CD4-positive, alpha-beta memory T cell (primary cell): ENCODE measurements around the gene IGFBP6. TPM values are rescaled to one million over a fixed set of nuclear protein-coding genes. Genes with fewer than 3 reads are reported as not detected.

Experiments
- CTCF ChIA-PET: fragments of 350-600 bp; sonication (Branson Sonifier 250); formaldehyde crosslinking; loops from one replicate; lab custom pipeline; 2021; ENCODE audit warnings: inconsistent platforms; ENCODE audit not compliant: partially characterized antibody; lab: Charles Lee
- POLR2A ChIA-PET: fragments of 350-600 bp; sonication (Branson Sonifier 250); formaldehyde crosslinking; loops from one replicate; lab custom pipeline; 2021; ENCODE audit not compliant: partially characterized antibody; lab: Charles Lee
- DNase-seq, 5 donors: peaks; one replicate each; pipeline versions ENCODE4 v3.0.0 to v3.0.0-alpha.2; 2020 to 2022; ENCODE audit warnings: mixed read lengths in 1 of 5
- H3K27ac ChIP-seq: one replicate; pipeline ENCODE4 v1.7.0; 2013; ENCODE audit warnings: low read depth, low read length
- H3K27me3 ChIP-seq: 2 replicates; pipeline ENCODE4 v1.7.0; 2013; ENCODE audit warnings: mild to moderate bottlenecking, low read length, moderate library complexity; ENCODE audit not compliant: insufficient read depth
- H3K36me3 ChIP-seq: 2 replicates; pipeline ENCODE4 v1.7.0; 2013; ENCODE audit warnings: mild to moderate bottlenecking, low read length, moderate library complexity; ENCODE audit not compliant: insufficient read depth
- H3K4me1 ChIP-seq: 2 replicates; pipeline ENCODE4 v1.7.0; 2013; ENCODE audit warnings: mild to moderate bottlenecking, low read length, moderate library complexity; ENCODE audit not compliant: insufficient read depth
- H3K4me3 ChIP-seq, 2 donors: one replicate each; pipeline ENCODE4 v1.7.0; 2013; ENCODE audit warnings: low read length in 2 of 2, mild to moderate bottlenecking in 1 of 2
- H3K9me3 ChIP-seq, 2 donors: one replicate each; pipeline ENCODE4 v1.7.0; 2013; ENCODE audit warnings: low read length in 2 of 2, control low read depth in 1 of 2; ENCODE audit not compliant: control insufficient read depth in 1 of 2
- H3K27ac Mint-ChIP-seq, 7 donors: one replicate each; pipeline ENCODE4 v1.8.0; 2020 to 2021; ENCODE audit warnings: mixed read lengths in 7 of 7, mild to moderate bottlenecking in 6 of 7, inconsistent platforms in 3 of 7, moderate library complexity in 3 of 7
- H3K27me3 Mint-ChIP-seq, 2 donors: one replicate each; pipeline ENCODE4 v1.8.0; 2020 to 2021; ENCODE audit warnings: mixed read lengths in 2 of 2
- H3K36me3 Mint-ChIP-seq, 2 donors: one replicate each; pipeline ENCODE4 v1.8.0; 2020 to 2021; ENCODE audit warnings: mixed read lengths in 2 of 2, inconsistent platforms in 1 of 2, mild to moderate bottlenecking in 1 of 2
- H3K4me1 Mint-ChIP-seq, 4 donors: one replicate each; pipeline ENCODE4 v1.8.0; 2020 to 2021; ENCODE audit warnings: mixed read lengths in 4 of 4, mild to moderate bottlenecking in 1 of 4
- H3K4me3 Mint-ChIP-seq, 8 donors: one replicate each; pipeline ENCODE4 v1.8.0; 2020 to 2021; ENCODE audit warnings: mixed read lengths in 8 of 8, mild to moderate bottlenecking in 7 of 8, moderate library complexity in 6 of 8, inconsistent platforms in 3 of 8
- H3K9me3 Mint-ChIP-seq, 8 donors: one replicate each; pipeline ENCODE4 v1.8.0; 2020 to 2021; ENCODE audit warnings: mixed read lengths in 8 of 8, mild to moderate bottlenecking in 5 of 8, inconsistent platforms in 3 of 8, moderate library complexity in 1 of 8
- intact Hi-C: fragments of 100-400 bp; cut with micrococcal nuclease; formaldehyde crosslinking; loops from one replicate; pipeline ENCODE4 v1.15.1; 2023
- polyA plus RNA-seq, 2 donors: library from polyadenylated mRNA; unstranded; fragments of 300-500 nt; fragmentation: Illumina TruSeq; gene quantifications; one replicate each; pipeline ENCODE4 v1.2.3, GENCODE V29; 2021
- total RNA-seq, 2 experiments: library from RNA; stranded (reverse); gene quantifications; one replicate each; pipeline ENCODE4 v1.2.3, GENCODE V29; 2021

IGFBP6 gene
- total and polyA plus RNA-seq, 4 experiments from 2014 or later: 0.53 to 1.5 (median 0.61) TPM; not detected in 1

- Histone ChIP-seq H3K27me3 (no peaks in the 10 kb centered on the region), H3K9me3 (no peaks in the 10 kb centered on the region), H3K36me3 (no peaks in the 10 kb centered on the region), H3K27ac (no peak overlapping the region), H3K4me3 (no peak overlapping the region), H3K4me1 (no peaks in the 10 kb centered on the region)
- Mint-ChIP-seq H3K27ac (no peak overlapping the region), H3K9me3 (no peaks in the 10 kb centered on the region), H3K4me3 (no peak overlapping the region), H3K4me1 (no peaks in the 10 kb centered on the region), H3K36me3 (no peaks in the 10 kb centered on the region), H3K27me3 (peaks cover 0 to 2% of the 10 kb centered on the region in 2 donors)
- DNase-seq: peak in 1 of 5 donors; percentile 22
- CTCF ChIA-PET: no interaction called here
- POLR2A ChIA-PET: no interaction called here
- intact Hi-C loops: no loop called here
These were observed 23.4 kb downstream of the IGFBP6 start for GRCh38 chr12:53120685-53121525.

GRCh38 chr12:53122961-53123468, 25.5 kb downstream of the IGFBP6 start:
- Mint-ChIP-seq H3K4me3 (no peak overlapping the region), H3K27me3 (peaks cover 3 to 6% of the 10 kb centered on the region in 2 donors), H3K27ac (peak overlapping the region in 2 of 7 donors; percentile 6 to 55), H3K9me3 (no peaks in the 10 kb centered on the region), H3K4me1 (peaks cover 0 to 4% (median 0%) of the 10 kb centered on the region in 4 donors), H3K36me3 (no peaks in the 10 kb centered on the region)
- no peaks in the 10 kb centered on the region for H3K27me3 ChIP-seq
- H3K27ac ChIP-seq: no peak overlapping the region
- no peaks in the 10 kb centered on the region for H3K9me3 ChIP-seq
- POLR2A ChIA-PET: no interaction called here
- no peaks in the 10 kb centered on the region for H3K4me1 ChIP-seq
- H3K36me3 ChIP-seq: no peaks in the 10 kb centered on the region
- H3K4me3 ChIP-seq: no peak overlapping the region
- intact Hi-C loops: no loop called here
- no peak for DNase-seq
- CTCF ChIA-PET: no interaction called here

- no peaks in the 10 kb centered on the region for H3K4me1 ChIP-seq
- peaks cover 3 to 6% of the 10 kb centered on the region in 2 donors for H3K27me3 Mint-ChIP-seq
- no peaks in the 10 kb centered on the region for H3K9me3 Mint-ChIP-seq
- no peaks in the 10 kb centered on the region for H3K9me3 ChIP-seq
- H3K27me3 ChIP-seq: no peaks in the 10 kb centered on the region
- H3K27ac Mint-ChIP-seq: peak overlapping the region in 1 of 7 donors; percentile 62
- ChIA-PET POLR2A (no interaction called here), CTCF (no interaction called here)
- no peak for DNase-seq
- intact Hi-C loops: no loop called here
- H3K36me3 Mint-ChIP-seq: no peaks in the 10 kb centered on the region
- no peak overlapping the region for H3K27ac ChIP-seq
- H3K4me1 Mint-ChIP-seq: peaks cover 0 to 4% (median 0%) of the 10 kb centered on the region in 4 donors
- H3K4me3 Mint-ChIP-seq: no peak overlapping the region
- H3K4me3 ChIP-seq: no peak overlapping the region
- H3K36me3 ChIP-seq: no peaks in the 10 kb centered on the region
These were observed 26.3 kb downstream of the IGFBP6 start for GRCh38 chr12:53123578-53124351.

- ChIA-PET CTCF (no interaction called here), POLR2A (no interaction called here)
- DNase-seq: no peak
- H3K4me3 Mint-ChIP-seq: no peak overlapping the region
- H3K9me3 ChIP-seq: no peaks in the 10 kb centered on the region
- no peaks in the 10 kb centered on the region for H3K4me1 ChIP-seq
- H3K36me3 ChIP-seq: no peaks in the 10 kb centered on the region
- no peaks in the 10 kb centered on the region for H3K9me3 Mint-ChIP-seq
- H3K27me3 Mint-ChIP-seq: peaks cover 3 to 6% of the 10 kb centered on the region in 2 donors
- no peaks in the 10 kb centered on the region for H3K27me3 ChIP-seq
- H3K27ac Mint-ChIP-seq: no peak overlapping the region
- intact Hi-C loops: no loop called here
- no peaks in the 10 kb centered on the region for H3K36me3 Mint-ChIP-seq
- no peak overlapping the region for H3K4me3 ChIP-seq
- H3K27ac ChIP-seq: no peak overlapping the region
- peaks cover 0 to 4% (median 0%) of the 10 kb centered on the region in 4 donors for H3K4me1 Mint-ChIP-seq
These were observed 26.9 kb downstream of the IGFBP6 start for GRCh38 chr12:53124352-53124723.

GRCh38 chr12:53127169-53127568, 29.7 kb downstream of the IGFBP6 start:
- Mint-ChIP-seq H3K27me3 (peaks cover 3 to 6% of the 10 kb centered on the region in 2 donors), H3K36me3 (no peaks in the 10 kb centered on the region), H3K4me1 (peaks cover 0 to 4% (median 0%) of the 10 kb centered on the region in 4 donors), H3K27ac (no peak overlapping the region), H3K4me3 (no peak overlapping the region), H3K9me3 (no peaks in the 10 kb centered on the region)
- Histone ChIP-seq H3K36me3 (no peaks in the 10 kb centered on the region), H3K27ac (no peak overlapping the region), H3K4me3 (no peak overlapping the region), H3K27me3 (no peaks in the 10 kb centered on the region), H3K4me1 (no peaks in the 10 kb centered on the region), H3K9me3 (no peaks in the 10 kb centered on the region)
- ChIA-PET CTCF (interaction anchor here (1.5 kb wide), 1 partner anchor 33 kb away, joined by 3 read pairs; no protein-coding TSS in a partner anchor), POLR2A (no interaction called here)
- DNase-seq: no peak
- intact Hi-C loops: no loop called here

- ChIA-PET CTCF (interaction anchor here (1.0 to 1.7 kb wide), 3 partner anchors 10 to 31 kb away, joined by 3 to 5 read pairs (median 3); no protein-coding TSS in a partner anchor), POLR2A (no interaction called here)
- no peaks in the 10 kb centered on the region for H3K9me3 ChIP-seq
- H3K27me3 Mint-ChIP-seq: peaks cover 3 to 6% of the 10 kb centered on the region in 2 donors
- H3K4me1 ChIP-seq: no peaks in the 10 kb centered on the region
- H3K27ac ChIP-seq: no peak overlapping the region
- H3K9me3 Mint-ChIP-seq: no peaks in the 10 kb centered on the region
- no peak overlapping the region for H3K4me3 ChIP-seq
- no peak overlapping the region for H3K4me3 Mint-ChIP-seq
- H3K27me3 ChIP-seq: no peaks in the 10 kb centered on the region
- H3K27ac Mint-ChIP-seq: peak overlapping the region in 2 of 7 donors; percentile 35 to 53
- no peaks in the 10 kb centered on the region for H3K36me3 Mint-ChIP-seq
- no peaks in the 10 kb centered on the region for H3K36me3 ChIP-seq
- no peak for DNase-seq
- H3K4me1 Mint-ChIP-seq: peaks cover 0 to 4% (median 0%) of the 10 kb centered on the region in 4 donors
- intact Hi-C loops: no loop called here
These were observed 31.5 kb downstream of the IGFBP6 start for GRCh38 chr12:53128780-53129569.
